HCT116 (cell line): Measurements from ENCODE around the gene VAV2. TPM values are rescaled to one million over a fixed set of nuclear protein-coding genes. Genes with fewer than 3 reads are reported as not detected.

Source experiments
- ATAC-seq: fragments of 200-7000 bp; cut with Tn5 transposase; 2 replicates; pipeline ENCODE4 v1.9.1; 2020; ENCODE audit warnings: mild to moderate bottlenecking, moderate library complexity
- BruUV-seq: library from RNA; stranded (reverse); fragments of 400-500 nt; replicated peaks from 2 replicates; lab custom pipeline; 2021; lab: Mats Ljungman, UMichigan
- CTCF ChIA-PET: fragments of 300-600 bp; sonication (Branson Sonifier 250); formaldehyde crosslinking; loops from one replicate; lab custom pipeline; 2021; ENCODE audit warnings: antibody characterized with exemption; lab: Charles Lee
- POLR2A ChIA-PET: fragments of 300-600, 350-600 bp; sonication (Branson Sonifier 250); formaldehyde crosslinking; loops from one replicate; lab custom pipeline; 2021; ENCODE audit warnings: antibody characterized with exemption; lab: Charles Lee
- RAD21 ChIA-PET, 2 experiments: fragments of 300-600 bp; sonication (Branson Sonifier 250); formaldehyde crosslinking; loops; one replicate each; lab custom pipeline; 2023; ENCODE audit warnings: low total read pairs in 2 of 2; ENCODE audit not compliant: uncharacterized antibody in 2 of 2, unreplicated experiment in 2 of 2, low non-redundant PET in 1 of 2; lab: Charles Lee
- DNase-seq: peaks from one replicate; pipeline ENCODE4 v3.0.0-alpha.2; 2010; ENCODE audit warnings: low read depth, low spot score
- H2AFZ ChIP-seq: fragments of 200-600 bp; shearing (Covaris generic), sonication (generic); 2 replicates; pipeline ENCODE4 v1.6.1; 2017; ENCODE audit warnings: low read depth, mixed run types, mixed read lengths, antibody characterized with exemption, low read length; ENCODE audit not compliant: poor library complexity, severe bottlenecking
- H3K27ac ChIP-seq: 2 replicates; pipeline ENCODE4 v1.5.1; 2012; ENCODE audit warnings: low read depth, low read length
- H3K27me3 ChIP-seq: fragments of 200-600 bp; sonication (generic); 2 replicates; pipeline ENCODE4 v1.6.1; 2016; ENCODE audit warnings: mixed run types, low read length, mixed read lengths; ENCODE audit not compliant: insufficient read depth
- H3K36me3 ChIP-seq, 2 experiments: fragments of 200-500 bp in 1 of 2; fragments of 200-600 bp in 1 of 2; sonication (Bioruptor generic) in 1 of 2; sonication (generic) in 1 of 2; 2 replicates each; pipeline versions ENCODE4 v1.5.1 to v1.6.1; 2014 to 2016; ENCODE audit warnings: low read length in 2 of 2, inconsistent platforms in 1 of 2, mixed read lengths in 1 of 2, mixed run types in 1 of 2; ENCODE audit not compliant: insufficient read depth in 2 of 2, control insufficient read depth in 1 of 2
- H3K4me1 ChIP-seq, 2 experiments: fragments of 200-600 bp in 1 of 2; sonication (generic) in 1 of 2; 2 replicates each; pipeline versions ENCODE4 v1.5.1 to v1.6.1; 2012 to 2017; ENCODE audit warnings: low read length in 2 of 2, inconsistent platforms in 1 of 2, mild to moderate bottlenecking in 1 of 2, mixed read lengths in 1 of 2, mixed run types in 1 of 2, moderate library complexity in 1 of 2; ENCODE audit not compliant: insufficient read depth in 2 of 2, control insufficient read depth in 1 of 2
- H3K4me2 ChIP-seq: fragments of 200-600 bp; sonication (generic); 2 replicates; pipeline ENCODE4 v1.6.1; 2017; ENCODE audit warnings: mixed run types, low read length, mixed read lengths
- H3K4me3 ChIP-seq, 2 experiments: fragments of 200-600 bp in 1 of 2; sonication (generic) in 1 of 2; replicated peaks in 1 of 2; 2 replicates each; pipeline ENCODE4 v1.5.1; 2011 to 2016; ENCODE audit warnings: low read length in 2 of 2, control low read depth in 1 of 2, low read depth in 1 of 2, mild to moderate bottlenecking in 1 of 2, mixed read lengths in 1 of 2, mixed run types in 1 of 2
- H3K79me2 ChIP-seq: fragments of 200-600 bp; sonication (generic); 2 replicates; pipeline ENCODE4 v1.6.1; 2017; ENCODE audit warnings: mild to moderate bottlenecking, mixed run types, low read length, moderate library complexity, mixed read lengths; ENCODE audit not compliant: insufficient read depth
- H3K9ac ChIP-seq: fragments of 200-600 bp; sonication (generic); 2 replicates; pipeline ENCODE4 v1.6.1; 2016; ENCODE audit warnings: low read length, mixed read lengths
- H3K9me2 ChIP-seq: fragments of 200-600 bp; sonication (generic), shearing (Covaris generic); 2 replicates; pipeline ENCODE4 v1.6.1; 2017; ENCODE audit warnings: mixed run types, mild to moderate bottlenecking, moderate library complexity; ENCODE audit not compliant: insufficient read depth
- H3K9me3 ChIP-seq, 2 experiments: fragments of 200-500 bp in 1 of 2; fragments of 200-600 bp in 1 of 2; sonication (Bioruptor generic) in 1 of 2; sonication (generic) in 1 of 2; 2 replicates each; pipeline ENCODE4 v1.6.1; 2014 to 2017; ENCODE audit warnings: low read length in 2 of 2, mixed read lengths in 2 of 2, inconsistent platforms in 1 of 2, low read depth in 1 of 2, mild to moderate bottlenecking in 1 of 2, mixed run types in 1 of 2, moderate library complexity in 1 of 2; ENCODE audit not compliant: control insufficient read depth in 1 of 2, insufficient read depth in 1 of 2
- H4K20me1 ChIP-seq: fragments of 200-600 bp; sonication (generic), shearing (Covaris generic); 2 replicates; pipeline ENCODE4 v1.6.1; 2017; ENCODE audit warnings: mixed run types, mild to moderate bottlenecking, moderate library complexity; ENCODE audit not compliant: insufficient read depth
- CBX3 ChIP-seq: IDR thresholded peaks from 2 replicates; pipeline ENCODE4 v1.6.1; 2012; ENCODE audit warnings: low read depth
- CEBPB ChIP-seq: IDR thresholded peaks from 2 replicates; pipeline ENCODE4 v1.6.1; 2012; ENCODE audit warnings: low read depth
- EGR1 ChIP-seq: IDR thresholded peaks from 2 replicates; pipeline ENCODE4 v1.6.1; 2012; ENCODE audit warnings: low read depth
- EZH2 ChIP-seq: fragments of 200-600 bp; sonication (generic); IDR thresholded peaks from 2 replicates; pipeline ENCODE4 v1.6.1; 2017; ENCODE audit warnings: antibody characterized with exemption, mixed run types
- EZH2phosphoT487 ChIP-seq: fragments of 200-600 bp; IDR thresholded peaks from 2 replicates; pipeline ENCODE4 v1.6.1; 2018; ENCODE audit warnings: antibody characterized with exemption, borderline replicate concordance
- FOSL1 ChIP-seq: IDR thresholded peaks from 2 replicates; pipeline ENCODE4 v1.6.1; 2012; ENCODE audit warnings: low read depth
- JUND ChIP-seq: IDR thresholded peaks from 2 replicates; pipeline ENCODE4 v1.6.1; 2012
- POLR2A ChIP-seq: IDR thresholded peaks from 2 replicates; pipeline ENCODE4 v1.7.0; 2011; ENCODE audit warnings: borderline replicate concordance; ENCODE audit not compliant: insufficient read depth, insufficient read length; ENCODE audit errors: extremely low read depth
- POLR2AphosphoS5 ChIP-seq: IDR thresholded peaks from 2 replicates; pipeline ENCODE4 v1.6.1; 2011; ENCODE audit warnings: mild to moderate bottlenecking, low read depth, low read length, moderate library complexity
- RAD21 ChIP-seq: IDR thresholded peaks from 2 replicates; pipeline ENCODE4 v1.6.1; 2012; ENCODE audit warnings: low read depth, mild to moderate bottlenecking
- SIN3A ChIP-seq: IDR thresholded peaks from 2 replicates; pipeline ENCODE4 v1.6.1; 2012; ENCODE audit warnings: low read depth
- SP1 ChIP-seq: IDR thresholded peaks from 2 replicates; pipeline ENCODE4 v1.6.1; 2012; ENCODE audit warnings: low read depth
- SRF ChIP-seq: IDR thresholded peaks from 2 replicates; pipeline ENCODE4 v1.6.1; 2012; ENCODE audit warnings: low read depth
- TCF7L2 ChIP-seq: IDR thresholded peaks from 2 replicates; pipeline ENCODE4 v1.7.0; 2011; ENCODE audit warnings: borderline replicate concordance, inconsistent platforms; ENCODE audit not compliant: insufficient read depth, insufficient read length; ENCODE audit errors: extremely low read depth
- YY1 ChIP-seq: IDR thresholded peaks from 2 replicates; pipeline ENCODE4 v1.6.1; 2011; ENCODE audit warnings: low read length, low read depth, moderate library complexity, mild to moderate bottlenecking; ENCODE audit not compliant: insufficient replicate concordance; ENCODE audit errors: extremely low read depth
- ZNF274 ChIP-seq: fragments of 200-500 bp; sonication (Bioruptor generic); IDR thresholded peaks from 2 replicates; pipeline ENCODE4 v1.6.1; 2014; ENCODE audit warnings: mild to moderate bottlenecking, low read depth, low read length, inconsistent platforms
- intact Hi-C: fragments of 100-400 bp; cut with micrococcal nuclease; formaldehyde crosslinking; loops from 2 replicates; pipeline ENCODE4 v1.10.0; 2022
- total RNA-seq: library from RNA; stranded (reverse); gene quantifications from one replicate; pipeline ENCODE4 v1.2.1, GENCODE V29; 2021; ENCODE audit not compliant: unreplicated experiment
- TF ChIP-seq, protein P1 (sequence below): IDR thresholded peaks from 2 replicates; pipeline ENCODE4 v1.6.1; 2011; ENCODE audit warnings: mild to moderate bottlenecking, low read length, moderate library complexity; ENCODE audit not compliant: insufficient replicate concordance; ENCODE audit errors: extremely low read depth
- TF ChIP-seq, protein P2 (sequence below): IDR thresholded peaks from 2 replicates; pipeline ENCODE4 v1.6.1; 2012
- TF ChIP-seq, protein P3 (sequence below): IDR thresholded peaks from 2 replicates; pipeline ENCODE4 v1.6.1; 2012; ENCODE audit warnings: low read depth
- TF ChIP-seq, protein P4 (sequence below), 3 experiments: fragments of 200-600 bp in 1 of 3; sonication (generic) in 1 of 3; IDR thresholded peaks in 2 of 3; conservative IDR thresholded peaks in 1 of 3; 2 replicates each; pipeline ENCODE4 v1.5.1; 2012 to 2017; ENCODE audit warnings: low read depth in 2 of 3, low read length in 2 of 3, antibody characterized with exemption in 1 of 3, borderline replicate concordance in 1 of 3, control low read depth in 1 of 3, mild to moderate bottlenecking in 1 of 3, mixed read lengths in 1 of 3, mixed run types in 1 of 3, moderate library complexity in 1 of 3; ENCODE audit not compliant: insufficient read depth in 1 of 3

VAV2 gene
- total RNA-seq, 1 experiment from 2014 or later = 33.2 TPM

DNA sequence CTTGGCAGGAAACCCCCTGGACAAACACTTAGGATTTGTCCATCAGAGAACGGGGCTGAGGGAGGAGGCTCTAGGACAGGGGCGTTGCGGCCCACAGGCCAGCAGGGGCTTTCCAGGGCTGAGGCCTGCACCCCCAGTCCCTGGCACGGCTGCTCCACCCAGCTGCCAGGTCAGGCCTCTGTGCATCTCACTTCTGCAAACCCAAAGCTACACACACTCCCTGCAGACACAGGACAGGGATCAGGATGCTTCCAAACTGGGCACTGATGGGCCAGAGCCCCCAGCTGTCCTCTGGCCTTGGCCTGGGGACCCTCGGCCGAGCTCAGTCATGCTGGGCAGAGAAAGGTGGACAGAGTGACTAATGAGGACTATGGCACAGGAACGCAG, 147.7 kb downstream of the VAV2 start:
- TF ChIP-seq YY1 = no peak
- no peak for TF ChIP-seq SP1
- TF ChIP-seq SRF = no peak
- TF ChIP-seq, protein P1, sequence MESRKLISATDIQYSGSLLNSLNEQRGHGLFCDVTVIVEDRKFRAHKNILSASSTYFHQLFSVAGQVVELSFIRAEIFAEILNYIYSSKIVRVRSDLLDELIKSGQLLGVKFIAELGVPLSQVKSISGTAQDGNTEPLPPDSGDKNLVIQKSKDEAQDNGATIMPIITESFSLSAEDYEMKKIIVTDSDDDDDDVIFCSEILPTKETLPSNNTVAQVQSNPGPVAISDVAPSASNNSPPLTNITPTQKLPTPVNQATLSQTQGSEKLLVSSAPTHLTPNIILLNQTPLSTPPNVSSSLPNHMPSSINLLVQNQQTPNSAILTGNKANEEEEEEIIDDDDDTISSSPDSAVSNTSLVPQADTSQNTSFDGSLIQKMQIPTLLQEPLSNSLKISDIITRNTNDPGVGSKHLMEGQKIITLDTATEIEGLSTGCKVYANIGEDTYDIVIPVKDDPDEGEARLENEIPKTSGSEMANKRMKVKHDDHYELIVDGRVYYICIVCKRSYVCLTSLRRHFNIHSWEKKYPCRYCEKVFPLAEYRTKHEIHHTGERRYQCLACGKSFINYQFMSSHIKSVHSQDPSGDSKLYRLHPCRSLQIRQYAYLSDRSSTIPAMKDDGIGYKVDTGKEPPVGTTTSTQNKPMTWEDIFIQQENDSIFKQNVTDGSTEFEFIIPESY = no peak
- TF ChIP-seq, protein P2, sequence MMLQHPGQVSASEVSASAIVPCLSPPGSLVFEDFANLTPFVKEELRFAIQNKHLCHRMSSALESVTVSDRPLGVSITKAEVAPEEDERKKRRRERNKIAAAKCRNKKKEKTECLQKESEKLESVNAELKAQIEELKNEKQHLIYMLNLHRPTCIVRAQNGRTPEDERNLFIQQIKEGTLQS = no peak
- no peak for TF ChIP-seq EZH2
- TF ChIP-seq SIN3A = no peak
- TF ChIP-seq EZH2phosphoT487 = no peak
- no peak for TF ChIP-seq ZNF274
- TF ChIP-seq FOSL1 = no peak
- TF ChIP-seq POLR2A = no peak
- TF ChIP-seq EGR1 = no peak
- TF ChIP-seq POLR2AphosphoS5 = no peak
- TF ChIP-seq, protein P3, sequence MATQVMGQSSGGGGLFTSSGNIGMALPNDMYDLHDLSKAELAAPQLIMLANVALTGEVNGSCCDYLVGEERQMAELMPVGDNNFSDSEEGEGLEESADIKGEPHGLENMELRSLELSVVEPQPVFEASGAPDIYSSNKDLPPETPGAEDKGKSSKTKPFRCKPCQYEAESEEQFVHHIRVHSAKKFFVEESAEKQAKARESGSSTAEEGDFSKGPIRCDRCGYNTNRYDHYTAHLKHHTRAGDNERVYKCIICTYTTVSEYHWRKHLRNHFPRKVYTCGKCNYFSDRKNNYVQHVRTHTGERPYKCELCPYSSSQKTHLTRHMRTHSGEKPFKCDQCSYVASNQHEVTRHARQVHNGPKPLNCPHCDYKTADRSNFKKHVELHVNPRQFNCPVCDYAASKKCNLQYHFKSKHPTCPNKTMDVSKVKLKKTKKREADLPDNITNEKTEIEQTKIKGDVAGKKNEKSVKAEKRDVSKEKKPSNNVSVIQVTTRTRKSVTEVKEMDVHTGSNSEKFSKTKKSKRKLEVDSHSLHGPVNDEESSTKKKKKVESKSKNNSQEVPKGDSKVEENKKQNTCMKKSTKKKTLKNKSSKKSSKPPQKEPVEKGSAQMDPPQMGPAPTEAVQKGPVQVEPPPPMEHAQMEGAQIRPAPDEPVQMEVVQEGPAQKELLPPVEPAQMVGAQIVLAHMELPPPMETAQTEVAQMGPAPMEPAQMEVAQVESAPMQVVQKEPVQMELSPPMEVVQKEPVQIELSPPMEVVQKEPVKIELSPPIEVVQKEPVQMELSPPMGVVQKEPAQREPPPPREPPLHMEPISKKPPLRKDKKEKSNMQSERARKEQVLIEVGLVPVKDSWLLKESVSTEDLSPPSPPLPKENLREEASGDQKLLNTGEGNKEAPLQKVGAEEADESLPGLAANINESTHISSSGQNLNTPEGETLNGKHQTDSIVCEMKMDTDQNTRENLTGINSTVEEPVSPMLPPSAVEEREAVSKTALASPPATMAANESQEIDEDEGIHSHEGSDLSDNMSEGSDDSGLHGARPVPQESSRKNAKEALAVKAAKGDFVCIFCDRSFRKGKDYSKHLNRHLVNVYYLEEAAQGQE = no peak
- TF ChIP-seq, protein P4, sequence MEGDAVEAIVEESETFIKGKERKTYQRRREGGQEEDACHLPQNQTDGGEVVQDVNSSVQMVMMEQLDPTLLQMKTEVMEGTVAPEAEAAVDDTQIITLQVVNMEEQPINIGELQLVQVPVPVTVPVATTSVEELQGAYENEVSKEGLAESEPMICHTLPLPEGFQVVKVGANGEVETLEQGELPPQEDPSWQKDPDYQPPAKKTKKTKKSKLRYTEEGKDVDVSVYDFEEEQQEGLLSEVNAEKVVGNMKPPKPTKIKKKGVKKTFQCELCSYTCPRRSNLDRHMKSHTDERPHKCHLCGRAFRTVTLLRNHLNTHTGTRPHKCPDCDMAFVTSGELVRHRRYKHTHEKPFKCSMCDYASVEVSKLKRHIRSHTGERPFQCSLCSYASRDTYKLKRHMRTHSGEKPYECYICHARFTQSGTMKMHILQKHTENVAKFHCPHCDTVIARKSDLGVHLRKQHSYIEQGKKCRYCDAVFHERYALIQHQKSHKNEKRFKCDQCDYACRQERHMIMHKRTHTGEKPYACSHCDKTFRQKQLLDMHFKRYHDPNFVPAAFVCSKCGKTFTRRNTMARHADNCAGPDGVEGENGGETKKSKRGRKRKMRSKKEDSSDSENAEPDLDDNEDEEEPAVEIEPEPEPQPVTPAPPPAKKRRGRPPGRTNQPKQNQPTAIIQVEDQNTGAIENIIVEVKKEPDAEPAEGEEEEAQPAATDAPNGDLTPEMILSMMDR (IDR thresholded peaks at IDR 0.05 in 2 of 3, conservative IDR thresholded peaks at IDR 0.05 in 1 of 3; ENCODE audit: borderline replicate concordance in 1 of 3, insufficient read depth in 1 of 3, low read depth in 2 of 3, low read length in 2 of 3) = no peak
- TF ChIP-seq TCF7L2 = no peak
- TF ChIP-seq CEBPB = no peak
- TF ChIP-seq RAD21 = no peak
- no peak for TF ChIP-seq JUND
- no peak for TF ChIP-seq CBX3
- no peaks in the 10 kb centered on the region for H4K20me1 ChIP-seq
- no peaks in the 10 kb centered on the region; a peak in 1 of 4 replicates for H3K4me1 ChIP-seq
- no peaks in the 10 kb centered on the region for H3K9me2 ChIP-seq
- H3K9ac ChIP-seq = no peak overlapping the region
- POLR2A ChIA-PET = no interaction called here
- no peak overlapping the region for H3K4me3 ChIP-seq
- RAD21 ChIA-PET = no interaction called here
- H3K4me2 ChIP-seq = no peak overlapping the region
- CTCF ChIA-PET = no interaction called here
- ATAC-seq (no peak), DNase-seq (no peak)
- H3K36me3 ChIP-seq = no peaks in the 10 kb centered on the region
- H3K9me3 ChIP-seq = no peaks in the 10 kb centered on the region
- intact Hi-C loops = no loop called here
- no TSS peak for BruUV-seq
- no peak overlapping the region for H3K27ac ChIP-seq
- peaks cover 5% of the 10 kb centered on the region; the same call in 1 of the 2 replicates for H3K79me2 ChIP-seq
- H3K27me3 ChIP-seq = no peaks in the 10 kb centered on the region
- no peak overlapping the region for H2AFZ ChIP-seq
